Body of pancreas (tissue), 4 donors: ENCODE results near the gene TTC7B.

Experiments used
- POLR2A ChIP-seq, 3 donors: fragments of 450-650 bp; IDR thresholded peaks; one replicate each; pipeline ENCODE4 v1.6.1; 2016; ENCODE audit warnings: antibody characterized with exemption in 3 of 3, mild to moderate bottlenecking in 2 of 3
- TF ChIP-seq, protein P1 (sequence below), 7 experiments: fragments of 450-650 bp in 4 of 7; fragments of 200-600 bp in 3 of 7; sonication (generic) in 3 of 7; IDR thresholded peaks; one replicate each; pipeline ENCODE4 v1.5.1; 2016 to 2019; ENCODE audit warnings: antibody characterized with exemption in 7 of 7

DNA sequence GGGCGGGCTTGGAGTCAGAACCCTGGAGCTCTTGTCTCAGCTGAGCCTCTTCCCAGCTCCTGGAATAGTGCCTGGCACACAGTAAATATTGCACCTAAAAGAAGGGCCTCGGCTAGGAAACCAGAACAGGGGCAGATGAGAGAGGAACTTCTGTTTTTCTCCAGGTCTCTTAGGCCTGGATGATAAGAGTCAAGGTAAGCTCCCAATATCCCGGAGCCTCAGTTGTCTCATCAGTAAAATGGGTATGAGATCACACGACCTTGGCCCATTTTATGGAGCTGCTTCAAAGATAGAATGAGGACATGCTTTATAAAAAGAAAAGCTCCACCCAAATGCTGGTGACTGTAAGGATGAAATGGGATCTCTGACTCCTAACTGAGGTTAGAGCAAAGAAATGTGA is 202.2 kb downstream of the TTC7B start:
- TF ChIP-seq, protein P1, sequence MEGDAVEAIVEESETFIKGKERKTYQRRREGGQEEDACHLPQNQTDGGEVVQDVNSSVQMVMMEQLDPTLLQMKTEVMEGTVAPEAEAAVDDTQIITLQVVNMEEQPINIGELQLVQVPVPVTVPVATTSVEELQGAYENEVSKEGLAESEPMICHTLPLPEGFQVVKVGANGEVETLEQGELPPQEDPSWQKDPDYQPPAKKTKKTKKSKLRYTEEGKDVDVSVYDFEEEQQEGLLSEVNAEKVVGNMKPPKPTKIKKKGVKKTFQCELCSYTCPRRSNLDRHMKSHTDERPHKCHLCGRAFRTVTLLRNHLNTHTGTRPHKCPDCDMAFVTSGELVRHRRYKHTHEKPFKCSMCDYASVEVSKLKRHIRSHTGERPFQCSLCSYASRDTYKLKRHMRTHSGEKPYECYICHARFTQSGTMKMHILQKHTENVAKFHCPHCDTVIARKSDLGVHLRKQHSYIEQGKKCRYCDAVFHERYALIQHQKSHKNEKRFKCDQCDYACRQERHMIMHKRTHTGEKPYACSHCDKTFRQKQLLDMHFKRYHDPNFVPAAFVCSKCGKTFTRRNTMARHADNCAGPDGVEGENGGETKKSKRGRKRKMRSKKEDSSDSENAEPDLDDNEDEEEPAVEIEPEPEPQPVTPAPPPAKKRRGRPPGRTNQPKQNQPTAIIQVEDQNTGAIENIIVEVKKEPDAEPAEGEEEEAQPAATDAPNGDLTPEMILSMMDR (IDR thresholded peaks at IDR 0.05) = no peak
- TF ChIP-seq POLR2A (IDR thresholded peaks at IDR 0.05) = no peak
